ENCODE data around the gene DNAH5. TPM values are rescaled to one million over a fixed set of nuclear protein-coding genes. Genes with fewer than 3 reads are reported as not detected.
A peak's percentile ranks its signal among the peaks of the same experiment; 100 is the strongest.

DNAH5 gene
- total and polyA plus RNA-seq, 2 of the 13 experiments (the other 11 are each of a cell fraction or from before 2014, with no cell fraction given), result 0.09 TPM

- TF ChIP-seq GATAD1 (CRISPR knock-in tag; IDR thresholded peaks at IDR 0.05), result no peak
- no peak for TF ChIP-seq POLR2G (IDR thresholded peaks at IDR 0.05; ENCODE audit: low read depth, low read length)
- no peak for TF ChIP-seq KDM5B (CRISPR knock-in tag; IDR thresholded peaks at IDR 0.05; ENCODE audit: borderline replicate concordance)
- TF ChIP-seq ZBTB37 (CRISPR knock-in tag; IDR thresholded peaks at IDR 0.05), result no peak
- no peak for TF ChIP-seq TOE1 (CRISPR knock-in tag; IDR thresholded peaks at IDR 0.05)
- TF ChIP-seq NFYC (CRISPR knock-in tag; IDR thresholded peaks at IDR 0.05), result no peak
- TF ChIP-seq ZNF790 (CRISPR knock-in tag; IDR thresholded peaks at IDR 0.05; ENCODE audit: borderline replicate concordance), result no peak
- TF ChIP-seq ZNF766 (CRISPR knock-in tag; IDR thresholded peaks at IDR 0.05; ENCODE audit: borderline replicate concordance), result no peak
- TF ChIP-seq ZSCAN9 (CRISPR knock-in tag; IDR thresholded peaks at IDR 0.05; ENCODE audit: borderline replicate concordance), result peak; percentile 97
- TF ChIP-seq ZNF17 (CRISPR knock-in tag; IDR thresholded peaks at IDR 0.05), result no peak
- no peak for TF ChIP-seq SP1 (IDR thresholded peaks at IDR 0.05)
- no peak for TF ChIP-seq SP1 (CRISPR knock-in tag; IDR thresholded peaks at IDR 0.05)
- TF ChIP-seq FOXM1 (CRISPR knock-in tag; IDR thresholded peaks at IDR 0.05), result no peak
- no peak for TF ChIP-seq U2AF2 (IDR thresholded peaks at IDR 0.05; ENCODE audit: low read depth, low read length)
- no peak for TF ChIP-seq HOXA9 (CRISPR knock-in tag; IDR thresholded peaks at IDR 0.05; ENCODE audit: borderline replicate concordance)
- no peak for TF ChIP-seq SOX5 (CRISPR knock-in tag; IDR thresholded peaks at IDR 0.05; ENCODE audit: borderline replicate concordance)
- no peak for TF ChIP-seq MZF1 (CRISPR knock-in tag; IDR thresholded peaks at IDR 0.05; ENCODE audit: borderline replicate concordance)
- peak; percentile 54; the same call in 1 of the 2 replicates for TF ChIP-seq ZBTB10 (CRISPR knock-in tag; IDR thresholded peaks at IDR 0.05; ENCODE audit: borderline replicate concordance)
- peak; percentile 29; the same call in 1 of the 2 replicates for TF ChIP-seq SIX4 (CRISPR knock-in tag; IDR thresholded peaks at IDR 0.05)
- no peak for TF ChIP-seq ESRRA (CRISPR knock-in tag; IDR thresholded peaks at IDR 0.05; ENCODE audit: low read depth)
- TF ChIP-seq TEF (CRISPR knock-in tag; IDR thresholded peaks at IDR 0.05), result peak; percentile 50; the same call in 1 of the 2 replicates
- TF ChIP-seq HMGXB4 (CRISPR knock-in tag; IDR thresholded peaks at IDR 0.05; ENCODE audit: borderline replicate concordance in 1 of 2, low read depth in 1 of 2), result no peak
- peak; percentile 44 to 49 for TF ChIP-seq MAFK (conservative IDR thresholded peaks at IDR 0.05 in 1 of 2, IDR thresholded peaks at IDR 0.05 in 1 of 2; ENCODE audit: low read length in 2 of 2)
- TF ChIP-seq SOX13 (IDR thresholded peaks at IDR 0.05), result no peak
- TF ChIP-seq SOX13 (CRISPR knock-in tag; conservative IDR thresholded peaks at IDR 0.05 in 1 of 2, IDR thresholded peaks at IDR 0.05 in 1 of 2), result 0 out of 4 replicates have a peak, but pooled peaks of 1 of the 2 experiments have one; percentile 16
- TF ChIP-seq NFE2L2 (IDR thresholded peaks at IDR 0.05; ENCODE audit: low read length), result no peak
Measured at GRCh38 chr5:13866792-13867191, 77.7 kb downstream of the DNAH5 start (continued).
